Epithelial cell of proximal tubule (primary cell): Measurements from ENCODE around the gene MPPED2. TPM values are rescaled to one million over a fixed set of nuclear protein-coding genes. Genes with fewer than 3 reads are reported as not detected.
A peak's percentile ranks its signal among the peaks of the same experiment; 100 is the strongest.

Source experiments
- DNase-seq: peaks from one replicate; pipeline ENCODE4 v3.0.0-alpha.2; 2011; ENCODE audit warnings: low read depth
- H3K4me3 ChIP-seq: 2 replicates; pipeline ENCODE4 v1.5.1; 2011; ENCODE audit warnings: low read depth, mild to moderate bottlenecking, low read length
- CTCF ChIP-seq: conservative IDR thresholded peaks from 2 replicates; pipeline ENCODE4 v1.5.1; 2012; ENCODE audit warnings: low read depth, mild to moderate bottlenecking, low read length
- total RNA-seq: library from RNA; depleted of rRNA; stranded (reverse); fragments of >200 nt; gene quantifications from 2 replicates; pipeline ENCODE4 v1.2.3, GENCODE V29; 2015

Gene MPPED2
- total RNA-seq, 1 donor from 2014 or later, result 0.17 TPM

GRCh38 chr11:30452842-30453241 lies 133.3 kb downstream of the MPPED2 start:
- TF ChIP-seq CTCF, result no peak
- no peak overlapping the region for H3K4me3 ChIP-seq
- no peak for DNase-seq

- no peak overlapping the region for H3K4me3 ChIP-seq
- no peak for TF ChIP-seq CTCF
- DNase-seq, result no peak
These were observed 134.0 kb downstream of the MPPED2 start for GRCh38 chr11:30452114-30452513.

GRCh38 chr11:30451626-30452025 lies 134.5 kb downstream of the MPPED2 start:
- H3K4me3 ChIP-seq, result no peak overlapping the region
- no peak for TF ChIP-seq CTCF
- no peak for DNase-seq

GRCh38 chr11:30451167-30451566 lies 135.0 kb downstream of the MPPED2 start:
- TF ChIP-seq CTCF, result no peak
- H3K4me3 ChIP-seq, result no peak overlapping the region
- DNase-seq, result no peak

GRCh38 chr11:30447058-30447640 lies 139.0 kb downstream of the MPPED2 start:
- TF ChIP-seq CTCF, result no peak
- DNase-seq, result no peak
- no peak overlapping the region for H3K4me3 ChIP-seq

GRCh38 chr11:30446520-30446919 lies 139.6 kb downstream of the MPPED2 start:
- DNase-seq, result no peak
- no peak for TF ChIP-seq CTCF
- no peak overlapping the region for H3K4me3 ChIP-seq

- peak; percentile 15 for TF ChIP-seq CTCF
- DNase-seq, result no peak
- H3K4me3 ChIP-seq, result no peak overlapping the region
These were observed 141.1 kb downstream of the MPPED2 start for GRCh38 chr11:30445056-30445455.
